HS-5 (cell line): ENCODE results near the gene CCDC188.

Source experiments
- DNase-seq: peaks from one replicate; pipeline ENCODE4 v3.0.0-alpha.2; 2012; ENCODE audit warnings: low read depth

Gene CCDC188

GRCh38 chr22:20184501-20185165, 33.8 kb upstream of the CCDC188 start:
- no peak for DNase-seq

GRCh38 chr22:20183823-20184222, 33.0 kb upstream of the CCDC188 start:
- no peak for DNase-seq

- DNase-seq, result no peak
Observed at GRCh38 chr22:20183101-20183500, 32.2 kb upstream of the CCDC188 start.

GRCh38 chr22:20182365-20182764, 31.5 kb upstream of the CCDC188 start:
- DNase-seq, result no peak

GRCh38 chr22:20181884-20182236, 31.0 kb upstream of the CCDC188 start:
- no peak for DNase-seq

GRCh38 chr22:20181194-20181883, 30.5 kb upstream of the CCDC188 start:
- no peak for DNase-seq

- DNase-seq, result no peak
Observed at GRCh38 chr22:20180640-20181039, 29.8 kb upstream of the CCDC188 start.

GRCh38 chr22:20180245-20180630, 29.4 kb upstream of the CCDC188 start:
- DNase-seq, result no peak

GRCh38 chr22:20179455-20180244, 28.8 kb upstream of the CCDC188 start:
- no peak for DNase-seq

- DNase-seq, result no peak
Observed at GRCh38 chr22:20178915-20179227, 28.0 kb upstream of the CCDC188 start.

- no peak for DNase-seq
Observed at GRCh38 chr22:20178075-20178914, 27.4 kb upstream of the CCDC188 start.

- DNase-seq, result no peak
Observed at GRCh38 chr22:20177217-20177911, 26.5 kb upstream of the CCDC188 start.

GRCh38 chr22:20176421-20177085, 25.7 kb upstream of the CCDC188 start:
- DNase-seq, result no peak

GRCh38 chr22:20175597-20175900, 24.7 kb upstream of the CCDC188 start:
- no peak for DNase-seq

GRCh38 chr22:20174785-20175596, 24.1 kb upstream of the CCDC188 start:
- no peak for DNase-seq

- no peak for DNase-seq
Observed at GRCh38 chr22:20173772-20174171, 22.9 kb upstream of the CCDC188 start.

- no peak for DNase-seq
Observed at GRCh38 chr22:20173246-20173645, 22.4 kb upstream of the CCDC188 start.

GRCh38 chr22:20172141-20172613, 21.3 kb upstream of the CCDC188 start:
- no peak for DNase-seq

GRCh38 chr22:20171288-20172140, 20.7 kb upstream of the CCDC188 start:
- DNase-seq, result no peak
